HG02938 (cell line): ENCODE results near the gene SLC24A3.

Source experiments
- ATAC-seq: cut with Tn5 transposase; IDR thresholded peaks from one replicate; pipeline ENCODE4 v1.9.1; 2021; ENCODE audit warnings: mild to moderate bottlenecking, moderate library complexity; ENCODE audit not compliant: unreplicated experiment

The SLC24A3 gene

GRCh38 chr20:19378058-19378457, 165.6 kb downstream of the SLC24A3 start:
- no peak for ATAC-seq

DNA sequence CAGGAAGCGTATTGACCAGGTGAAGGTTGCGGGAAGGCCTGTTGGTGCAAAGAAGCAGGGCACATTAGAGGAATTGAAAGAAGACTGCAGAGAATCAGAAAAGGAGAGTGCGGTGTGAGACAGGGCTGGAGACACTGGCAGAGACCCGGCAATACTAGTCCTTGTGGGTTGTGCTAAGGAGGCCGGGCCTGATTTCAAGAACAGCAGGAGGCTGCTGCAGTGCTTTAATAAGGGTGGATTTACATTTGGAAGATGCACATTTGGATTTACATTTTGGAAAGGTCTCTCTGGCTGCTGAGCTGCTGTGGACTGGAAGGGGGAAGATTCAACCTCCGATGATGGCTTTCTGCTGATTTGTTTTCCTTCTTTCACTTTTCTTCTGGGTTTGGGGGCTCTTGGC, 167.8 kb downstream of the SLC24A3 start:
- no peak for ATAC-seq

- no peak for ATAC-seq
These were observed 169.5 kb downstream of the SLC24A3 start for GRCh38 chr20:19381947-19382346.

DNA sequence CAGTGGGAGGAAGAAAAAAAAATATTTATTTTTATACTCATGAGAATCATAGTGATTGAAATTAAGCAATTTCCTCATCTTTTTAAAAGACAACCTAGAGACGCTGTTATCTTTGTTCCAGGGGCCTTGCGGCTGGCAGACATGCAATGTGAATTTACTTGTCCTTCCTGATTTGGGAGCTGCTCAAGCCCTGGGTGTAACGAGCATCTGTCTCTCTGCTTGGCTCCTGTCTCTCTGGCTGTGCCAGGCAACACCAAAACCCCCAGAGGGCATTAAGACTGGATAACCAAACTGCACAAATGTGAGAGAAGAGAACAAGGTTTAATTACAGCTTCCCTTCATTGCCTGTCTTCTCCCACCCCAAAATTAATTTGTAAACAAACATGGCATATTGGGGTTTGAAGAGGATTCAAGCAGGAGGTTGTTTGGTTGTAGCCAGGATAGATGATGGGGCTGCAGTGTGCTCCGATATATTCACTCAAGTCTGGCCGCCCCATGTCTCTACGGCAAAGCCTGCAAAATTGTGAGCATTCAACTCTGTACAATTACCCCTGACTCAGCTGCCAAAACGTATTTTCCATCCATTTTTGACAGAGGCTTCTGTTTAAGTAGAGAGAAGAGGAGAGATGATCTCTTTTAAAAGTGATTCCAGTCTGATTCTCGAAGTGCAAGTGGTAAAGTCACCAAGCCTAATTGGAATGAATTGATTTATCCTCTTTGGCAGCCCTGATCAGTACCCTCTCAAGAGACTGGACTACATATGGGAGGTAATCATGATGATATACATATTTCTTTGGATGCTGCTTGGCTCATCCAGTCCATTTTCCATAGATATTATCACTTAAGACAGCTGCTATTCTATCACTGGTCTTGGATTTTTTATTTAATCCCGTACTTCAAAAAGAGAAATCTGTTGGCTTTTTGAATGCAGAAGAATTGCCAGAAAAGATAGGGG, 170.2 kb downstream of the SLC24A3 start:
- ATAC-seq = no peak

DNA sequence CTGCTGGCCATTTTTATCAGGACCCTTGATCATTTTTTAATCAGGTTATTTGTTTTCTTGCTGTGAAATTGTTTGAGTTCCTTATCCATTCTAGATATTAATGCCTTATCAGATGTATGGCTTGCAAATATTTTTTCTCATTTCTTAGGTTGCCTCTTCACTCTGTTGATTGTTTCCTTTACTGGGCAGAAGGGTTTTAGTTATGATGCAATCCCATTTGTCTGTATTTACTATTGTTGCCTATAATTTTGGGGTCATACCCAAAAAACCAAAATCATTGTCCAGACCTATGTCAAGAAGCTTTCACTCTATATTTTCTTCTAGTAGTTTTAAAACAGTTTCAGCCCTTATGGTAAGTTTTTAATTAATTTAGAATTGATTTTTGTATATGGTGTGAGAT, 172.5 kb downstream of the SLC24A3 start:
- no peak for ATAC-seq

DNA sequence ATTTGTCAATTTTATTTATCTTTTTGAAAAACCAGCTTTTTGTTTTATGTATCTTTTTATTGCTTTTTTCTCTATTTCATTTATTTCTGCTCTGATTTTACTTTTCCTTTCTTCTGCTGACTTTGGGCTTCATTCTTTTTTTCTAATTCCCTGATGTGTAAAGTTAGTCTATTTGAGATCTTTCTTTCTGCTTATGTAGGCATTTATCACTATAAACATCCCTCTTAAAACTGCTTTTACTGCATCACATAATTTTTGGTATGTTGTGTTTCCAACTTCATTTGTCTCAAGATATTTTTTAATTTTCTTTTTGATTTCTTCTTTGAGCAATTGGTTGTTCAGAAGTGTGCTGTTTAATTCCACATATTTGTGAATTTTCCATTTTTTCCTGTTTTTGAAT, 174.8 kb downstream of the SLC24A3 start:
- no peak for ATAC-seq

DNA sequence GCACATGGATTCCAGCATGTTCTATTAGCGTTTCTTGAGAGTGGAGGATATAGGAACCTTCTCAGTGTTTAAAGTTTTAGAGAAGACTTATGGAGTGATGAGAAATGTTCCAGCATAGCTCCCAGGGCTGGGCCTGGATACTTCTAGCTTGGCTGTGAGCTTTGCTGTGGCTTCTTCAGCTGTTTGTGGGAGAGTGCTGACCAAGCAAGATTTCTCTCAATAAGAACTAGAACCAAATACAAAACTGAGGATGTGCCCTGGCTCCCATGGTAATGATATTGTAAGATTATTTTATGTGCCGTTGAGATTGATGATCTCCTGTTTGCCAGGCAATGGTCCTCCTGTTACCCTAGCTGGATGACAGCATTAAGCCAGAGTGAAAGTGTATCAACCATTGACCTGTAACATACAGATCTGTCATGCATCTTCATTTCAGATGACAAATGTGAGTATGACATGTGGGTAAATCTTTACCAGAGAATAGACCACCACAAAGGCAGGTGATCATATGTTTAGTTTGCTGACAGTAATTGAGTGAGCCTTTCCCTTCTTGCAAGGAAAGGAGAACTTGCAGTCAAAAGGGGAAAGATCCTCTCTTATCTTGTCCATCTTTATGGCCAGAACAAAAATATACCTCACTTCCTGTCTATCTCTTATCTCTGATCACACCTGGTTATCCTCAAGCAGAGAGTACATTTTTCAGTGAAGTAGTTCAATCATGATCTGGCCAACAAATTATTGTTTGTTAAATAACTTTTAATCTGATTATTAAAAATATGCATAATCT, 180.1 kb downstream of the SLC24A3 start:
- no peak for ATAC-seq

DNA sequence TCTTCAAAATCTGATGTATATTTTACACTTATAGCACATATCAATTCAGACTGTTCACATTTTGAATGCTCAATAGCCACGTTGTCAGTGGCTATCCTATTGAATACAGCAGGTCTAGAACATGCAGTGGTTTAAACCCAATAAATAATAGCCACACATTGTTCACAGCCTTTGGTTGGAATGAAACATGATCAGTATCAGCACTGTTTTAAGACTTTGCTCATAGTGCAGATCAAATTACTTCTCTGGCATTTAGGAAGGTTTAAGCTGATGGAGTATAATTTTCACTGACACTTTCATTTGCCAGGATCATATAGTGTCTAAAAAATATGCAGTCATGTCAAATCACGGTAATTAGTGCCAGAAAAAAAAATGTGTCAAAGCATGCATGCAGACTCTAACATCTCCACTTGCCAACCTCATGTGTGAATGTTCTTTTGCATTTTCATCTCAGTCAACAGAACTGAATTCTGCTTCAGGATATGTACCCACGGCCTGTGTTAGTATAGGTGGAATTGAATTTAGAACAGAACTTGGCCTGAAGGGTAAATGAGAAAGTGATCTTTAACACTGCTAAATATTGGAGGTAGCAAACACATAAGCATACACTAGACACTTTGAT, 184.1 kb downstream of the SLC24A3 start:
- no peak for ATAC-seq

- no peak for ATAC-seq
These were observed 184.8 kb downstream of the SLC24A3 start for GRCh38 chr20:19397226-19397625.

GRCh38 chr20:19397666-19398065, 185.2 kb downstream of the SLC24A3 start:
- no peak for ATAC-seq

GRCh38 chr20:19401096-19401495, 188.7 kb downstream of the SLC24A3 start:
- ATAC-seq = no peak

DNA sequence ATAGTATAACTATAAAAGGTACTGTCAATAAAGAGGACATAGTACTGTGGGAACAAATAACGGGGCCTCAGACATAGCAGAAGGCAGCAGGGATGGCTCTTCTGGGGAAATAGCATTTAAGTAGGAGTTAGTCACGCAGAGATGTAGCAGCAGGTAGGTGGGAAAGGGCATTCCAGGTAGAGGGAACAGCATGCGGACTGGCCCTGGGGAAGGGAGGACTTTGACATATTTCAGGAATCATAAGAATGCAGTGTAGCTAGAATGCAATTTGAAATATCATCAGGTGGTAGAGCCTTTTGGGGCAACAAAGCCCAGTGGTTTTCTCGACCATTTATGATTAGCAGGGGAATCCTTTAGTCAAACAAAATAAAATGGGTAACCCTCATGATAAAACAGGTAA, 191.1 kb downstream of the SLC24A3 start:
- ATAC-seq = no peak

- no peak for ATAC-seq
These were observed 192.4 kb downstream of the SLC24A3 start for GRCh38 chr20:19404826-19405225.

DNA sequence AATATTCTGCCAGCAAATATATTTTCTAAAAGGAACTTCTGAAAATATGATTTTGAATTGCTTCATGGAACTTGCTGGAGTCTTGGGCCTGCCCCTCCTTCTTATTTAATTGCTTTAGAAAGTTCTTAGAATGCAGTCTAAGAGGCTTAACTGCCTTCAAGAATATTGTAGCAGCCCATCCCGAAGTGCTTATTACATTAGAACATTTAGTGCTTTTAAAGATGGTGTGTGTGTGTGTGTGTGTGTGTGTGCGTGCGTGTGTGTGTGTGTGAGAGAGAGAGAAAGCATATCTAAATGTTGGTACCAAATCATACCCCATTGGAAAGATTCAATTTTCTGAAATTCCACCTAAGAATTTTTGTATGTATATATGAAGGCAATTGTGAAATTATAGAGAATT, 193.5 kb downstream of the SLC24A3 start:
- no peak for ATAC-seq

- ATAC-seq = no peak
These were observed 193.9 kb downstream of the SLC24A3 start for GRCh38 chr20:19406381-19406780.

DNA sequence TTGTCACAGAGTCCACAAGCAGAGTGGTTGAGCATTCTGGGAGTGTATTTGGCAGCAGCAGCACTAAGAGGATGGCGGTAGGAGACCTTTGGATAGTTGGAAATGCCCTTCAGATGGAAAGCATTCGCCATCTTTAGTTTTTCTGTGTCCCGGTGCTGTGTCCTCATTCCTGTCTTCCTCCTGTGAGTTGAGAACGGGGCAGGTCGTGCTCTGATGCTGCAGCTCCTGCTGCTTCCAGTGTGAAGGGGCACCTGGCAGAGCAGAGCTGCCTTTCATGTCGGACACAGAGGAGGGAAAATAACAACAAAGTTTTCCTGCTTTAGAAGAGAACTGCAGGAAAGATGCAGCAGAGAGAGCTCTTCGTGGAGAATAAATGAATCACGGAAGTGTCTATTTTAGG, 194.8 kb downstream of the SLC24A3 start:
- ATAC-seq = no peak

DNA sequence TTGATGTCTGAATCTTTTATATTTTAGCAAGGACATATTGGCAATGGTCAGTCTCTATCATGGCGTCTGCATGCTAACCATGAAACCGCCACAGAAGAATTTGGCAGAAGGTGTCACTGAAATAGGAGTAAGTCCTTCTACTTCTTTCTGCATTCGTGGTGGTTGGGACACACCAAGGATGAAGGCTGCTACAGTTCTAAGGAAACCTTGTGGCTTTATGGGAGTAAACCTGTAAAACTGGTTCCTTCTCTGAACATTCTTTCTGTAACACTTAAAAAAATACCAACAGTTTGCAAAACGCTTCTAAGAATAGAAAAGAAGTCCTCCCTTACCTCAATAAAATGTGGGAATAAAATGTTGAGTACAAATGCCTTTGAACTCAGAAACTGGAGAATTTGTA, 195.3 kb downstream of the SLC24A3 start:
- ATAC-seq = no peak

DNA sequence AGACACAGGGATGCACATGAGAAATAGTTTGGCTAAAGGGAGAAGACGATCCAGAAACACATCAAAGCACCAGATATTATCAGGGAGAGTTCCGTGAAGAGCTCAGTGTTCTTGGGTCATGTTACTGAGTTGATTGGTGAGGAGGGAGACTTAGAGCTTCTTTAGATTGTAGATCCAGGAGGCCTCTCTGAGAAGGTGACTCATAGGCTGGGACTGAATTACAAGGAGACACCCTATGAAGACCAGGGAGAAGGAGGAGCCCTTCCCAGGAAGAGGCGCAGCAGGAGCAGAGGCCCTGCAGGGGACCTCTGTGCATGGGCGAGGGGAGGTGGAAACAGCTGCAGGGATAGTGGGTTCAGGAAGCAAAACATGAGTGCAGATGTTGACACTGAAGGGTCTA, 196.5 kb downstream of the SLC24A3 start:
- ATAC-seq = no peak

DNA sequence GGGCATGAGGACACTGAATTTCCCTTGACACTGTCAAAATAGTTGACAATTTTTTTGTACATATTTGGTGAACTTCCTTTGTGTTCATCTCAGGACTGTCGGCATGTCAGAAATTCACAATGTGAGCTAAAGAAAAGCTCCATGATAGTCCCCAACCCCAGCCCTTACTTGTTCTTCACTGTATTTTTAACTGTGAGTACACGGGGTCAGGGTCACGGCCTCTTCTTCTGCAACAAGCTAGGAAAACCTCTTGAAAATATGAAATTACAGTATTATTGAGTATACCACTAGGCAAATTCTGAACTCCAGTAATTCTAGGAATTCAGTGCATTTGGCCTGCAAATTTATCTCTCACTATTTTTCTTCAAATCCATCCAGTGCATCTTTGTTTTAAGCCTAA, 199.4 kb downstream of the SLC24A3 start:
- no peak for ATAC-seq

DNA sequence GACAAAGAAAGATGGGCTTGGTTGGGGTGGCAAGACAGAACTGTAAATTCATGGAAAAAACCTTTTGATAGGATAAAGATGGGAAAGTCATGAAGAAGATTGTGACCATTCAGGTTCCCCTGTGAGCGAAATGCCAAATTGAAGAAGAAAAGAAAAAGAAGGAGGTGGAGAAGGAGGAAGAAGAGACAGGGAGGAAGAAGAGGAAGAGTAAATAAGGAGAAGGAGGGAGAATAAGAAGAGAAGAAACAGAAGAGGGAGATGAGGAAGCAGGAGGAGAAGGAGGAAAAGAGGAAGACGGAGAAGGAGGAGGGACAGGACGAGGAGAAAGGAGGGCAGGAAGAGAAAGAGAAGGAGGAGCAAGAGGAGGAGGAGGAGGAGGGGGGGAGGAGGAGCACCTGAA, 199.8 kb downstream of the SLC24A3 start:
- ATAC-seq = no peak

GRCh38 chr20:19414600-19414999, 202.2 kb downstream of the SLC24A3 start:
- no peak for ATAC-seq

GRCh38 chr20:19415786-19416185, 203.3 kb downstream of the SLC24A3 start:
- ATAC-seq = no peak
